ENCODE measurements around the gene CYP46A1. TPM values are rescaled to one million over a fixed set of nuclear protein-coding genes. Genes with fewer than 3 reads are reported as not detected.
A peak's percentile ranks its signal among the peaks of the same experiment; 100 is the strongest.
"Not testable (repeated sequence)": the region's sequence is repeated elsewhere in the genome, so short reads cannot be mapped to it uniquely, and the experiment has no call there.

CYP46A1 gene
- total RNA-seq, 1 experiment from 2014 or later: 0.06 TPM

GRCh38 chr14:99755629-99756603 is 71.8 kb downstream of the CYP46A1 start:
- peak; percentile 93 for DNase-seq (ENCODE audit: low read depth)

GRCh38 chr14:99756796-99757195 is 72.7 kb downstream of the CYP46A1 start:
- DNase-seq (ENCODE audit: low read depth): peak; percentile 66

GRCh38 chr14:99757331-99758070 is 73.4 kb downstream of the CYP46A1 start:
- peak; percentile 94 for DNase-seq (ENCODE audit: low read depth)

- DNase-seq (ENCODE audit: low read depth): peak; percentile 97
Observed at GRCh38 chr14:99758121-99758821, 74.2 kb downstream of the CYP46A1 start.

GRCh38 chr14:99758872-99759545 is 74.9 kb downstream of the CYP46A1 start:
- DNase-seq (ENCODE audit: low read depth): no peak

- DNase-seq (ENCODE audit: low read depth): no peak
Observed at GRCh38 chr14:99759546-99759925, 75.4 kb downstream of the CYP46A1 start.

- DNase-seq (ENCODE audit: low read depth): no peak
Observed at GRCh38 chr14:99760817-99761216, 76.7 kb downstream of the CYP46A1 start.

GRCh38 chr14:99762911-99763310 is 78.8 kb downstream of the CYP46A1 start:
- DNase-seq (ENCODE audit: low read depth): not testable (repeated sequence)

GRCh38 chr14:99763527-99764221 is 79.6 kb downstream of the CYP46A1 start:
- no peak for DNase-seq (ENCODE audit: low read depth)

- no peak for DNase-seq (ENCODE audit: low read depth)
Observed at GRCh38 chr14:99764222-99764706, 80.2 kb downstream of the CYP46A1 start.

GRCh38 chr14:99768381-99768780 is 84.3 kb downstream of the CYP46A1 start:
- DNase-seq (ENCODE audit: low read depth): peak; percentile 79

GRCh38 chr14:99769123-99769522 is 85.0 kb downstream of the CYP46A1 start:
- no peak for DNase-seq (ENCODE audit: low read depth)

GRCh38 chr14:99769799-99770198 is 85.7 kb downstream of the CYP46A1 start:
- no peak for DNase-seq (ENCODE audit: low read depth)

- DNase-seq (ENCODE audit: low read depth): no peak
Observed at GRCh38 chr14:99772371-99773283, 88.5 kb downstream of the CYP46A1 start.

GRCh38 chr14:99773521-99774497 is 89.7 kb downstream of the CYP46A1 start:
- no peak for DNase-seq (ENCODE audit: low read depth)

GRCh38 chr14:99774556-99775307 is 90.6 kb downstream of the CYP46A1 start:
- DNase-seq (ENCODE audit: low read depth): no peak

- DNase-seq (ENCODE audit: low read depth): no peak
Observed at GRCh38 chr14:99775351-99775750, 91.3 kb downstream of the CYP46A1 start.
